HCT116 (cell line): Measurements from ENCODE around the gene TES.

Source experiments
- CBX3 ChIP-seq: IDR thresholded peaks from 2 replicates; pipeline ENCODE4 v1.6.1; 2012; ENCODE audit warnings: low read depth
- CEBPB ChIP-seq: IDR thresholded peaks from 2 replicates; pipeline ENCODE4 v1.6.1; 2012; ENCODE audit warnings: low read depth
- CTCF ChIP-seq, 3 experiments: fragments of 200-600 bp in 1 of 3; sonication (generic) in 1 of 3; IDR thresholded peaks in 2 of 3; conservative IDR thresholded peaks in 1 of 3; 2 replicates each; pipeline ENCODE4 v1.5.1; 2012 to 2017; ENCODE audit warnings: low read depth in 2 of 3, low read length in 2 of 3, antibody characterized with exemption in 1 of 3, borderline replicate concordance in 1 of 3, control low read depth in 1 of 3, mild to moderate bottlenecking in 1 of 3, mixed read lengths in 1 of 3, mixed run types in 1 of 3, moderate library complexity in 1 of 3; ENCODE audit not compliant: insufficient read depth in 1 of 3
- POLR2A ChIP-seq: IDR thresholded peaks from 2 replicates; pipeline ENCODE4 v1.7.0; 2011; ENCODE audit warnings: borderline replicate concordance; ENCODE audit not compliant: insufficient read depth, insufficient read length; ENCODE audit errors: extremely low read depth
- RAD21 ChIP-seq: IDR thresholded peaks from 2 replicates; pipeline ENCODE4 v1.6.1; 2012; ENCODE audit warnings: low read depth, mild to moderate bottlenecking

- TF ChIP-seq CEBPB (no peak), CTCF (IDR thresholded peaks at IDR 0.05 in 2 of 3, conservative IDR thresholded peaks at IDR 0.05 in 1 of 3; ENCODE audit: borderline replicate concordance in 1 of 3, insufficient read depth in 1 of 3, low read depth in 2 of 3, low read length in 2 of 3) (no peak), RAD21 (no peak), CBX3 (no peak), POLR2A (no peak)
Observed at GRCh38 chr7:116284390-116284789, 74.1 kb downstream of the TES start.
